ENCODE results near the gene WDR18. TPM values are rescaled to one million over a fixed set of nuclear protein-coding genes. Genes with fewer than 3 reads are reported as not detected.

The WDR18 gene
- total and polyA plus RNA-seq, 9 donors: 24.6 to 46.9 (median 31.6) TPM

GRCh38 chr19:979318-979741 is 4.8 kb upstream of the WDR18 start:
- Histone ChIP-seq H3K27ac (ENCODE audit: low read length) (no peak overlapping the region), H3K27me3 (ENCODE audit: control insufficient read depth, insufficient read depth, low read length) (peaks cover 10% of the 10 kb centered on the region), H3K4me3 (ENCODE audit: low read length) (no peak overlapping the region), H3K36me3 (ENCODE audit: control insufficient read depth, insufficient read depth, low read length) (no peaks in the 10 kb centered on the region), H3K9me3 (replicated peaks; ENCODE audit: control insufficient read depth, low read depth, low read length) (no peaks in the 10 kb centered on the region), H3K4me1 (ENCODE audit: control insufficient read depth, insufficient read depth, low read length) (peaks cover 23% of the 10 kb centered on the region)
- WGBS (ENCODE audit: insufficient coverage): 29% methylated on average over 5 of the region's 19 CpGs
- DNase-seq: no peak

GRCh38 chr19:980133-980998 is 3.8 kb upstream of the WDR18 start:
- H3K4me1 ChIP-seq (ENCODE audit: control insufficient read depth, insufficient read depth, low read length): peaks cover 30% of the 10 kb centered on the region
- DNase-seq: no peak
- peaks cover 10% of the 10 kb centered on the region for H3K27me3 ChIP-seq (ENCODE audit: control insufficient read depth, insufficient read depth, low read length)
- H3K4me3 ChIP-seq (ENCODE audit: low read length): no peak overlapping the region
- H3K36me3 ChIP-seq (ENCODE audit: control insufficient read depth, insufficient read depth, low read length): peaks cover 2% of the 10 kb centered on the region
- H3K9me3 ChIP-seq (replicated peaks; ENCODE audit: control insufficient read depth, low read depth, low read length): no peaks in the 10 kb centered on the region
- WGBS (ENCODE audit: insufficient coverage): 18% methylated on average over 25 of the region's 32 CpGs
- H3K27ac ChIP-seq (ENCODE audit: low read length): no peak overlapping the region

- Histone ChIP-seq H3K27me3 (ENCODE audit: control insufficient read depth, insufficient read depth, low read length) (peaks cover 7% of the 10 kb centered on the region), H3K4me3 (ENCODE audit: low read length) (peak overlapping the region; percentile 17), H3K9me3 (replicated peaks; ENCODE audit: control insufficient read depth, low read depth, low read length) (no peaks in the 10 kb centered on the region), H3K27ac (ENCODE audit: low read length) (no peak overlapping the region), H3K4me1 (ENCODE audit: control insufficient read depth, insufficient read depth, low read length) (peaks cover 30% of the 10 kb centered on the region), H3K36me3 (ENCODE audit: control insufficient read depth, insufficient read depth, low read length) (peaks cover 23% of the 10 kb centered on the region)
- WGBS (ENCODE audit: insufficient coverage): under 1% methylated on average over 44 of the region's 46 CpGs
- peak; percentile 67 for DNase-seq
Observed at GRCh38 chr19:982567-983170, 1.5 kb upstream of the WDR18 start.

GRCh38 chr19:986083-986482 is 1.9 kb downstream of the WDR18 start:
- Histone ChIP-seq H3K4me3 (ENCODE audit: low read length) (no peak overlapping the region), H3K27me3 (ENCODE audit: control insufficient read depth, insufficient read depth, low read length) (no peaks in the 10 kb centered on the region), H3K36me3 (ENCODE audit: control insufficient read depth, insufficient read depth, low read length) (peaks cover 50% of the 10 kb centered on the region), H3K27ac (ENCODE audit: low read length) (no peak overlapping the region), H3K9me3 (replicated peaks; ENCODE audit: control insufficient read depth, low read depth, low read length) (no peaks in the 10 kb centered on the region), H3K4me1 (ENCODE audit: control insufficient read depth, insufficient read depth, low read length) (peaks cover 17% of the 10 kb centered on the region)
- no peak for DNase-seq
- WGBS (ENCODE audit: insufficient coverage): 96% methylated on average over 4 of the region's 14 CpGs

GRCh38 chr19:988081-988480 is 3.9 kb downstream of the WDR18 start:
- peaks cover 13% of the 10 kb centered on the region for H3K4me1 ChIP-seq (ENCODE audit: control insufficient read depth, insufficient read depth, low read length)
- H3K36me3 ChIP-seq (ENCODE audit: control insufficient read depth, insufficient read depth, low read length): peaks cover 62% of the 10 kb centered on the region
- no peak overlapping the region for H3K27ac ChIP-seq (ENCODE audit: low read length)
- H3K9me3 ChIP-seq (replicated peaks; ENCODE audit: control insufficient read depth, low read depth, low read length): no peaks in the 10 kb centered on the region
- H3K4me3 ChIP-seq (ENCODE audit: low read length): no peak overlapping the region
- no peaks in the 10 kb centered on the region for H3K27me3 ChIP-seq (ENCODE audit: control insufficient read depth, insufficient read depth, low read length)
- 73% methylated on average over 12 of the region's 14 CpGs for WGBS (ENCODE audit: insufficient coverage)
- DNase-seq: no peak

- H3K27ac ChIP-seq (ENCODE audit: low read length): no peak overlapping the region
- no peaks in the 10 kb centered on the region for H3K27me3 ChIP-seq (ENCODE audit: control insufficient read depth, insufficient read depth, low read length)
- H3K4me3 ChIP-seq (ENCODE audit: low read length): no peak overlapping the region
- peaks cover 11% of the 10 kb centered on the region for H3K4me1 ChIP-seq (ENCODE audit: control insufficient read depth, insufficient read depth, low read length)
- 82% methylated on average over 15 of the region's 15 CpGs for WGBS (ENCODE audit: insufficient coverage)
- DNase-seq: no peak
- peaks cover 64% of the 10 kb centered on the region for H3K36me3 ChIP-seq (ENCODE audit: control insufficient read depth, insufficient read depth, low read length)
- no peaks in the 10 kb centered on the region for H3K9me3 ChIP-seq (replicated peaks; ENCODE audit: control insufficient read depth, low read depth, low read length)
Observed at GRCh38 chr19:988510-988909, 4.4 kb downstream of the WDR18 start.

GRCh38 chr19:989381-990081 is 5.4 kb downstream of the WDR18 start:
- no peaks in the 10 kb centered on the region for H3K27me3 ChIP-seq (ENCODE audit: control insufficient read depth, insufficient read depth, low read length)
- peaks cover 75% of the 10 kb centered on the region for H3K36me3 ChIP-seq (ENCODE audit: control insufficient read depth, insufficient read depth, low read length)
- no peak overlapping the region for H3K27ac ChIP-seq (ENCODE audit: low read length)
- H3K4me3 ChIP-seq (ENCODE audit: low read length): no peak overlapping the region
- DNase-seq: no peak
- no peaks in the 10 kb centered on the region for H3K9me3 ChIP-seq (replicated peaks; ENCODE audit: control insufficient read depth, low read depth, low read length)
- peaks cover 5% of the 10 kb centered on the region for H3K4me1 ChIP-seq (ENCODE audit: control insufficient read depth, insufficient read depth, low read length)
- WGBS (ENCODE audit: insufficient coverage): 84% methylated on average over 25 of the region's 25 CpGs

- no peak for DNase-seq
- peaks cover 4% of the 10 kb centered on the region for H3K4me1 ChIP-seq (ENCODE audit: control insufficient read depth, insufficient read depth, low read length)
- H3K27me3 ChIP-seq (ENCODE audit: control insufficient read depth, insufficient read depth, low read length): peaks cover 3% of the 10 kb centered on the region
- H3K4me3 ChIP-seq (ENCODE audit: low read length): no peak overlapping the region
- H3K27ac ChIP-seq (ENCODE audit: low read length): no peak overlapping the region
- H3K9me3 ChIP-seq (replicated peaks; ENCODE audit: control insufficient read depth, low read depth, low read length): no peaks in the 10 kb centered on the region
- WGBS (ENCODE audit: insufficient coverage): 73% methylated on average over 21 of the region's 27 CpGs
- H3K36me3 ChIP-seq (ENCODE audit: control insufficient read depth, insufficient read depth, low read length): peaks cover 79% of the 10 kb centered on the region
Observed at GRCh38 chr19:990119-990571, 6.0 kb downstream of the WDR18 start.

- Histone ChIP-seq H3K4me1 (ENCODE audit: control insufficient read depth, insufficient read depth, low read length) (peaks cover 9% of the 10 kb centered on the region), H3K27me3 (ENCODE audit: control insufficient read depth, insufficient read depth, low read length) (peaks cover 9% of the 10 kb centered on the region), H3K9me3 (replicated peaks; ENCODE audit: control insufficient read depth, low read depth, low read length) (no peaks in the 10 kb centered on the region), H3K36me3 (ENCODE audit: control insufficient read depth, insufficient read depth, low read length) (peaks cover 73% of the 10 kb centered on the region), H3K4me3 (ENCODE audit: low read length) (no peak overlapping the region), H3K27ac (ENCODE audit: low read length) (no peak overlapping the region)
- no peak for DNase-seq
- 91% methylated on average over 20 of the region's 23 CpGs for WGBS (ENCODE audit: insufficient coverage)
Observed at GRCh38 chr19:990746-991145, 6.6 kb downstream of the WDR18 start.
